GM23338 (cell line): ENCODE data around the gene INAFM1. TPM values are rescaled to one million over a fixed set of nuclear protein-coding genes. Genes with fewer than 3 reads are reported as not detected.

Source experiments
- ATAC-seq: fragments of 200-7000 bp; cut with Tn5 transposase; 3 replicates; pipeline ENCODE4 v1.9.1; 2020
- DNase-seq: peaks from one replicate; pipeline ENCODE4 v3.0.0-alpha.2; 2015; ENCODE audit warnings: low spot score
- H2AFZ ChIP-seq: fragments of 200-600 bp; sonication (generic); 2 replicates; pipeline ENCODE4 v1.8.0; 2016; ENCODE audit warnings: antibody characterized with exemption, mild to moderate bottlenecking, moderate library complexity
- H3F3A ChIP-seq: fragments of 200-600 bp; sonication (generic); replicated peaks from 2 replicates; pipeline ENCODE4 v1.8.0; 2017; ENCODE audit warnings: antibody characterized with exemption, mixed run types, low read depth
- H3K27ac ChIP-seq: fragments of 200-600 bp; sonication (generic); 2 replicates; pipeline ENCODE4 v1.6.1; 2016; ENCODE audit warnings: low read depth
- H3K27me3 ChIP-seq: fragments of 200-600 bp; sonication (generic); 2 replicates; pipeline ENCODE4 v1.8.0; 2016; ENCODE audit warnings: mild to moderate bottlenecking, mixed run types, moderate library complexity; ENCODE audit not compliant: insufficient read depth
- H3K36me3 ChIP-seq: fragments of 200-600 bp; sonication (generic); 2 replicates; pipeline ENCODE4 v1.8.0; 2016; ENCODE audit warnings: mild to moderate bottlenecking; ENCODE audit not compliant: insufficient read depth
- H3K4me1 ChIP-seq: fragments of 200-600 bp; sonication (generic); 2 replicates; pipeline ENCODE4 v1.8.0; 2016; ENCODE audit warnings: mild to moderate bottlenecking, moderate library complexity; ENCODE audit not compliant: insufficient read depth
- H3K4me2 ChIP-seq: fragments of 200-600 bp; sonication (generic); 2 replicates; pipeline ENCODE4 v1.7.1; 2017; ENCODE audit warnings: mixed run types
- H3K4me3 ChIP-seq: fragments of 200-600 bp; sonication (generic); 2 replicates; pipeline ENCODE4 v1.6.1; 2016; ENCODE audit warnings: mixed run types
- H3K79me2 ChIP-seq: fragments of 200-600 bp; sonication (generic); replicated peaks from 2 replicates; pipeline ENCODE4 v1.8.0; 2017; ENCODE audit warnings: mild to moderate bottlenecking; ENCODE audit not compliant: insufficient read depth
- H3K9me2 ChIP-seq: fragments of 200-600 bp; sonication (generic); 2 replicates; pipeline ENCODE4 v1.8.0; 2017; ENCODE audit not compliant: insufficient read depth
- H4K20me1 ChIP-seq: fragments of 200-600 bp; sonication (generic); replicated peaks from 2 replicates; pipeline ENCODE4 v1.8.0; 2017; ENCODE audit warnings: mild to moderate bottlenecking; ENCODE audit not compliant: insufficient read depth
- H3K27ac Mint-ChIP-seq: 2 replicates; pipeline ENCODE4 v1.8.0; 2020; ENCODE audit warnings: inconsistent platforms, mild to moderate bottlenecking, moderate library complexity, mixed read lengths
- H3K27me3 Mint-ChIP-seq: 3 replicates; pipeline ENCODE4 v1.8.0; 2022; ENCODE audit warnings: low read depth, mild to moderate bottlenecking, moderate library complexity, mixed read lengths, inconsistent platforms; ENCODE audit not compliant: insufficient read depth, poor library complexity
- H3K36me3 Mint-ChIP-seq: 3 replicates; pipeline ENCODE4 v1.8.0; 2021; ENCODE audit warnings: low read depth, mild to moderate bottlenecking, inconsistent platforms, moderate library complexity, mixed read lengths
- H3K4me1 Mint-ChIP-seq: 3 replicates; pipeline ENCODE4 v1.8.0; 2020; ENCODE audit warnings: mild to moderate bottlenecking, inconsistent platforms, mixed read lengths
- H3K4me3 Mint-ChIP-seq: 3 replicates; pipeline ENCODE4 v1.8.0; 2021; ENCODE audit warnings: moderate library complexity, mild to moderate bottlenecking, inconsistent platforms, mixed read lengths
- H3K9me3 Mint-ChIP-seq: 3 replicates; pipeline ENCODE4 v1.8.0; 2020; ENCODE audit warnings: moderate library complexity, mild to moderate bottlenecking, inconsistent platforms, mixed read lengths
- CREB1 ChIP-seq: fragments of 250-450 bp; sonication (Bioruptor Pico); IDR thresholded peaks from 2 replicates; pipeline ENCODE4 v1.5.0; 2020; ENCODE audit warnings: low read depth, mild to moderate bottlenecking, moderate library complexity
- EZH2 ChIP-seq: fragments of 200-600 bp; sonication (generic); IDR thresholded peaks from one replicate; pipeline ENCODE4 v1.8.0; 2017; ENCODE audit warnings: antibody characterized with exemption, mild to moderate bottlenecking, low read depth; ENCODE audit not compliant: unreplicated experiment
- EZH2phosphoT487 ChIP-seq: fragments of 200-600 bp; sonication (generic); IDR thresholded peaks from one replicate; pipeline ENCODE4 v1.8.1; 2018; ENCODE audit warnings: antibody characterized with exemption; ENCODE audit not compliant: unreplicated experiment
- JUNB ChIP-seq: IDR thresholded peaks from one replicate; pipeline ENCODE4 v1.6.1; 2016; ENCODE audit warnings: antibody characterized with exemption; ENCODE audit not compliant: unreplicated experiment
- NANOG ChIP-seq: IDR thresholded peaks from 2 replicates; pipeline ENCODE4 v1.6.1; 2016; ENCODE audit warnings: antibody characterized with exemption, borderline replicate concordance
- POLR2AphosphoS5 ChIP-seq: IDR thresholded peaks from 2 replicates; pipeline ENCODE4 v1.6.1; 2016; ENCODE audit warnings: antibody characterized with exemption, low read depth
- REST ChIP-seq: IDR thresholded peaks from one replicate; pipeline ENCODE4 v1.6.1; 2018; ENCODE audit warnings: antibody characterized with exemption; ENCODE audit not compliant: unreplicated experiment
- STAT1 ChIP-seq: IDR thresholded peaks from one replicate; pipeline ENCODE4 v1.6.1; 2016; ENCODE audit warnings: antibody characterized with exemption; ENCODE audit not compliant: unreplicated experiment
- ZNF114 ChIP-seq: fragments of 250-450 bp; sonication (Bioruptor Pico); IDR thresholded peaks from 2 replicates; pipeline ENCODE4 v1.5.0; 2020; ENCODE audit warnings: mild to moderate bottlenecking, moderate library complexity
- ZNF331 ChIP-seq: fragments of 250-450 bp; sonication (Bioruptor Pico); IDR thresholded peaks from 2 replicates; pipeline ENCODE4 v1.5.0; 2020; ENCODE audit warnings: low read depth, mild to moderate bottlenecking, moderate library complexity
- polyA plus RNA-seq: library from polyadenylated mRNA; unstranded; fragments of >200 nt; fragmentation: Nextera tagmentation; extraction: Ambion mirVana; gene quantifications from 2 replicates; pipeline ENCODE4 v1.2.1, GENCODE V29; 2016
- total RNA-seq: library from RNA; depleted of rRNA; stranded (reverse); fragments of >200 nt; shearing (Covaris generic); gene quantifications from 2 replicates; pipeline ENCODE4 v1.2.3, GENCODE V29; 2014
- TF ChIP-seq, protein P1 (sequence below): IDR thresholded peaks from 2 replicates; pipeline ENCODE4 v1.6.1; 2016; ENCODE audit warnings: antibody characterized with exemption
- TF ChIP-seq, protein P2 (sequence below), 2 experiments: fragments of 200-600 bp in 1 of 2; sonication (generic) in 1 of 2; conservative IDR thresholded peaks; 2 replicates each; pipeline versions ENCODE4 v1.5.1 to v1.6.1; 2016 to 2017; ENCODE audit warnings: antibody characterized with exemption in 2 of 2, low read depth in 2 of 2, mild to moderate bottlenecking in 2 of 2, moderate library complexity in 1 of 2
- TF ChIP-seq, protein P3 (sequence below): fragments of 250-450 bp; sonication (Bioruptor Pico); IDR thresholded peaks from 2 replicates; pipeline ENCODE4 v1.5.0; 2020; ENCODE audit warnings: mild to moderate bottlenecking, moderate library complexity

INAFM1 gene
- total and polyA plus RNA-seq, 2 experiments from 2014 or later: 2.9 to 10.2 TPM

DNA sequence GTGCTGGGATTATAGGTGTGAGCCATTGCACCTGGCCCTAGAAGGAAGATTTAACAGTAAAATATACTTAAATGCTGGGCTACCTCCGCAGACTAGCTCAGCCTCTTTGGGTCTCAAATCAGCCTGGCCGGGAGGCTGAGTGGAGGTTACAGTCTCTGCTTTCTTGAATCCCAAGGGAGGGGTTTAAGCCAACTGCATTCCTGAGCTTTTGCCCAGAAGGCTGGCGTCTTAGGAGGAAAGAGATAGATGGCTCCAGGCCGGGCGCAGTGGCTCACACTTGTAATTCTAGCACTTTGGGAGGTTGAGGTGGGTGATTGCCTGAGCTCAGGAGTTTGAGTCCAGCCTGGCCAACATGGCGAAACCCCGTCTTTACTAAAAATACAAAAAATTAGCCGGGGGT is 34.4 kb downstream of the INAFM1 start:
- Mint-ChIP-seq H3K4me3 (no peak overlapping the region), H3K27me3 (peaks cover 3% of the 10 kb centered on the region), H3K27ac (no peak overlapping the region), H3K36me3 (no peaks in the 10 kb centered on the region), H3K9me3 (peaks cover 3% of the 10 kb centered on the region), H3K4me1 (peaks cover 2% of the 10 kb centered on the region; the same call in 2 of the 3 replicates)
- no peaks in the 10 kb centered on the region for H3K27me3 ChIP-seq
- no peak overlapping the region for H3K27ac ChIP-seq
- TF ChIP-seq JUNB: no peak
- TF ChIP-seq POLR2AphosphoS5: no peak
- no peak for TF ChIP-seq ZNF114 (CRISPR knock-in tag)
- TF ChIP-seq, protein P1, sequence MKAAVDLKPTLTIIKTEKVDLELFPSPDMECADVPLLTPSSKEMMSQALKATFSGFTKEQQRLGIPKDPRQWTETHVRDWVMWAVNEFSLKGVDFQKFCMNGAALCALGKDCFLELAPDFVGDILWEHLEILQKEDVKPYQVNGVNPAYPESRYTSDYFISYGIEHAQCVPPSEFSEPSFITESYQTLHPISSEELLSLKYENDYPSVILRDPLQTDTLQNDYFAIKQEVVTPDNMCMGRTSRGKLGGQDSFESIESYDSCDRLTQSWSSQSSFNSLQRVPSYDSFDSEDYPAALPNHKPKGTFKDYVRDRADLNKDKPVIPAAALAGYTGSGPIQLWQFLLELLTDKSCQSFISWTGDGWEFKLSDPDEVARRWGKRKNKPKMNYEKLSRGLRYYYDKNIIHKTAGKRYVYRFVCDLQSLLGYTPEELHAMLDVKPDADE: no peak
- TF ChIP-seq CREB1: no peak
- TF ChIP-seq EZH2: no peak
- TF ChIP-seq, protein P2, sequence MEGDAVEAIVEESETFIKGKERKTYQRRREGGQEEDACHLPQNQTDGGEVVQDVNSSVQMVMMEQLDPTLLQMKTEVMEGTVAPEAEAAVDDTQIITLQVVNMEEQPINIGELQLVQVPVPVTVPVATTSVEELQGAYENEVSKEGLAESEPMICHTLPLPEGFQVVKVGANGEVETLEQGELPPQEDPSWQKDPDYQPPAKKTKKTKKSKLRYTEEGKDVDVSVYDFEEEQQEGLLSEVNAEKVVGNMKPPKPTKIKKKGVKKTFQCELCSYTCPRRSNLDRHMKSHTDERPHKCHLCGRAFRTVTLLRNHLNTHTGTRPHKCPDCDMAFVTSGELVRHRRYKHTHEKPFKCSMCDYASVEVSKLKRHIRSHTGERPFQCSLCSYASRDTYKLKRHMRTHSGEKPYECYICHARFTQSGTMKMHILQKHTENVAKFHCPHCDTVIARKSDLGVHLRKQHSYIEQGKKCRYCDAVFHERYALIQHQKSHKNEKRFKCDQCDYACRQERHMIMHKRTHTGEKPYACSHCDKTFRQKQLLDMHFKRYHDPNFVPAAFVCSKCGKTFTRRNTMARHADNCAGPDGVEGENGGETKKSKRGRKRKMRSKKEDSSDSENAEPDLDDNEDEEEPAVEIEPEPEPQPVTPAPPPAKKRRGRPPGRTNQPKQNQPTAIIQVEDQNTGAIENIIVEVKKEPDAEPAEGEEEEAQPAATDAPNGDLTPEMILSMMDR (conservative IDR thresholded peaks at IDR 0.05; ENCODE audit: low read depth in 2 of 2): no peak
- no peak for TF ChIP-seq STAT1
- TF ChIP-seq REST: no peak
- TF ChIP-seq EZH2phosphoT487: no peak
- TF ChIP-seq, protein P3, sequence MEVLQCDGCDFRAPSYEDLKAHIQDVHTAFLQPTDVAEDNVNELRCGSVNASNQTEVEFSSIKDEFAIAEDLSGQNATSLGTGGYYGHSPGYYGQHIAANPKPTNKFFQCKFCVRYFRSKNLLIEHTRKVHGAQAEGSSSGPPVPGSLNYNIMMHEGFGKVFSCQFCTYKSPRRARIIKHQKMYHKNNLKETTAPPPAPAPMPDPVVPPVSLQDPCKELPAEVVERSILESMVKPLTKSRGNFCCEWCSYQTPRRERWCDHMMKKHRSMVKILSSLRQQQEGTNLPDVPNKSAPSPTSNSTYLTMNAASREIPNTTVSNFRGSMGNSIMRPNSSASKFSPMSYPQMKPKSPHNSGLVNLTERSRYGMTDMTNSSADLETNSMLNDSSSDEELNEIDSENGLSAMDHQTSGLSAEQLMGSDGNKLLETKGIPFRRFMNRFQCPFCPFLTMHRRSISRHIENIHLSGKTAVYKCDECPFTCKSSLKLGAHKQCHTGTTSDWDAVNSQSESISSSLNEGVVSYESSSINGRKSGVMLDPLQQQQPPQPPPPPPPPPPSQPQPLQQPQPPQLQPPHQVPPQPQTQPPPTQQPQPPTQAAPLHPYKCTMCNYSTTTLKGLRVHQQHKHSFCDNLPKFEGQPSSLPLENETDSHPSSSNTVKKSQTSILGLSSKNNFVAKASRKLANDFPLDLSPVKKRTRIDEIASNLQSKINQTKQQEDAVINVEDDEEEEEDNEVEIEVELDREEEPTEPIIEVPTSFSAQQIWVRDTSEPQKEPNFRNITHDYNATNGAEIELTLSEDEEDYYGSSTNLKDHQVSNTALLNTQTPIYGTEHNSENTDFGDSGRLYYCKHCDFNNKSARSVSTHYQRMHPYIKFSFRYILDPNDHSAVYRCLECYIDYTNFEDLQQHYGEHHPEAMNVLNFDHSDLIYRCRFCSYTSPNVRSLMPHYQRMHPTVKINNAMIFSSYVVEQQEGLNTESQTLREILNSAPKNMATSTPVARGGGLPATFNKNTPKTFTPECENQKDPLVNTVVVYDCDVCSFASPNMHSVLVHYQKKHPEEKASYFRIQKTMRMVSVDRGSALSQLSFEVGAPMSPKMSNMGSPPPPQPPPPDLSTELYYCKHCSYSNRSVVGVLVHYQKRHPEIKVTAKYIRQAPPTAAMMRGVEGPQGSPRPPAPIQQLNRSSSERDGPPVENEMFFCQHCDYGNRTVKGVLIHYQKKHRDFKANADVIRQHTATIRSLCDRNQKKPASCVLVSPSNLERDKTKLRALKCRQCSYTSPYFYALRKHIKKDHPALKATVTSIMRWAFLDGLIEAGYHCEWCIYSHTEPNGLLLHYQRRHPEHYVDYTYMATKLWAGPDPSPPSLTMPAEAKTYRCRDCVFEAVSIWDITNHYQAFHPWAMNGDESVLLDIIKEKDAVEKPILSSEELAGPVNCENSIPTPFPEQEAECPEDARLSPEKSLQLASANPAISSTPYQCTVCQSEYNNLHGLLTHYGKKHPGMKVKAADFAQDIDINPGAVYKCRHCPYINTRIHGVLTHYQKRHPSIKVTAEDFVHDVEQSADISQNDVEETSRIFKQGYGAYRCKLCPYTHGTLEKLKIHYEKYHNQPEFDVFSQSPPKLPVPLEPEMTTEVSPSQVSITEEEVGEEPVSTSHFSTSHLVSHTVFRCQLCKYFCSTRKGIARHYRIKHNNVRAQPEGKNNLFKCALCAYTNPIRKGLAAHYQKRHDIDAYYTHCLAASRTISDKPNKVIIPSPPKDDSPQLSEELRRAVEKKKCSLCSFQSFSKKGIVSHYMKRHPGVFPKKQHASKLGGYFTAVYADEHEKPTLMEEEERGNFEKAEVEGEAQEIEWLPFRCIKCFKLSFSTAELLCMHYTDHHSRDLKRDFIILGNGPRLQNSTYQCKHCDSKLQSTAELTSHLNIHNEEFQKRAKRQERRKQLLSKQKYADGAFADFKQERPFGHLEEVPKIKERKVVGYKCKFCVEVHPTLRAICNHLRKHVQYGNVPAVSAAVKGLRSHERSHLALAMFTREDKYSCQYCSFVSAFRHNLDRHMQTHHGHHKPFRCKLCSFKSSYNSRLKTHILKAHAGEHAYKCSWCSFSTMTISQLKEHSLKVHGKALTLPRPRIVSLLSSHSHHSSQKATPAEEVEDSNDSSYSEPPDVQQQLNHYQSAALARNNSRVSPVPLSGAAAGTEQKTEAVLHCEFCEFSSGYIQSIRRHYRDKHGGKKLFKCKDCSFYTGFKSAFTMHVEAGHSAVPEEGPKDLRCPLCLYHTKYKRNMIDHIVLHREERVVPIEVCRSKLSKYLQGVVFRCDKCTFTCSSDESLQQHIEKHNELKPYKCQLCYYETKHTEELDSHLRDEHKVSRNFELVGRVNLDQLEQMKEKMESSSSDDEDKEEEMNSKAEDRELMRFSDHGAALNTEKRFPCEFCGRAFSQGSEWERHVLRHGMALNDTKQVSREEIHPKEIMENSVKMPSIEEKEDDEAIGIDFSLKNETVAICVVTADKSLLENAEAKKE: no peak
- TF ChIP-seq ZNF331 (CRISPR knock-in tag): no peak
- no peak for TF ChIP-seq NANOG
- no peaks in the 10 kb centered on the region for H3K9me2 ChIP-seq
- DNase-seq (no peak), ATAC-seq (no peak)
- H3K4me1 ChIP-seq: no peaks in the 10 kb centered on the region
- no peaks in the 10 kb centered on the region for H4K20me1 ChIP-seq
- H3K4me3 ChIP-seq: no peak overlapping the region
- H2AFZ ChIP-seq: no peak overlapping the region
- no peak overlapping the region for H3K4me2 ChIP-seq
- H3K36me3 ChIP-seq: no peaks in the 10 kb centered on the region
- H3K79me2 ChIP-seq: no peaks in the 10 kb centered on the region
- no peaks in the 10 kb centered on the region for H3F3A ChIP-seq
